ENCODE measurements around the gene CABLES1.
"Not testable (repeated sequence)": the region's sequence is repeated elsewhere in the genome, so short reads cannot be mapped to it uniquely, and the experiment has no call there.

Gene CABLES1

DNA sequence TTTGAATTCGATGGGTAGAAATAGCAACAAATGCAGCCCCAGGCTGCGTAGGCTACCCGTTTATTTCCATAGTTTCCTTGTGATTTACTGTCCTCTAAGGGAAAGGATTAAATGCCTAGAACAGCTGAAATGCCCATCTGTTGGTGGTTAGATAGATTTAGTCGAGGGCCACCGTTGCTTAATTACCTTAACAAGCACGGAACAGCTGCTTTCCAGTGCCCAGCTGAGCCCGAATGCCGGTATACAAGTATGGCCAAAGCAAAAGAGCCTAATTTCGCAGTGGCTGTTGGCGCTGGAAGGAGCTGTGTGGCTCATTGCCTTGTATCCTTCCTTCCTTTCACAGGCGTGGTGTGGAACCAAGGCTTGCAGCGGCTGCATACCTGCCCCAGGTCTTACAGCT is 109.1 kb downstream of the CABLES1 start:
- DNase-seq = no peak

DNA sequence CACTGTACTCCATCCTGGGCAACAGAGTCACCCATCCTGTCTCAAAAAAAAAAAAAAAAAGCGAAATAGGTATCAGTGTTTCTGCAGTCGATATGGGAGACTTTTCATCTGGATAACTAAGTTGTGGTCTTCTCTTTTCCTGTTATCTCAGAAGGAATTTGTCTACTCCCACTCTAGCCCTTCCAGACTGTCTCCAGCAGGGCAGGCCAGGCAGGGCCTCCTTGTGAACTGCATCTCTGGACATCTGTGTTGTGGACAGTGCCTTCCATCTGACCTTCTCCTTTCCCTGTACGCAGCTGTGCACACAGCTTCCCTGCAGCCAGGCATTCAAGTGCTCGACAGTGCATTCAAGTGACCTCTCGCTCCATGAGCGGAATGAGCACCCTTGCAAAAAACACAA is 110.2 kb downstream of the CABLES1 start:
- DNase-seq = no peak

DNA sequence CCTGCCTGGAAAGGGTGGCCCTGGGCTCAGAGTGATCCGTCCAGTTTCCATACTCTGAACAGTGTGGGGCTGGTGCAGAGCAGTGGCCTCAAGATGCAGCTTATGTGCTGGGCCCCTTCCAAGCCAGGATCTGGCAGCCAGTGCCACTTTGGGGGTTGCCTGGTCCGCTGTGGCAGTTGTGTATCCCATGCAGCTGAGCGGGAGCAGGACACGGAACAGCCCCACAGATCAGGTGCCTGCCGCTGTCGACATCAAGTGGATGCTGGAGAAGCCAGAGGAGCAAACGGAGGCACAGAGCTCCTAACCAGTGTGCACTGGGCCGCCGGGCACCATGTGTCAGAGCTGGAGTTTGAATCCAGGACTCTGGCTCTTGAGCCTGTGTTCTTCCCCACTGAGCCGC is 112.0 kb downstream of the CABLES1 start:
- DNase-seq = no peak

DNA sequence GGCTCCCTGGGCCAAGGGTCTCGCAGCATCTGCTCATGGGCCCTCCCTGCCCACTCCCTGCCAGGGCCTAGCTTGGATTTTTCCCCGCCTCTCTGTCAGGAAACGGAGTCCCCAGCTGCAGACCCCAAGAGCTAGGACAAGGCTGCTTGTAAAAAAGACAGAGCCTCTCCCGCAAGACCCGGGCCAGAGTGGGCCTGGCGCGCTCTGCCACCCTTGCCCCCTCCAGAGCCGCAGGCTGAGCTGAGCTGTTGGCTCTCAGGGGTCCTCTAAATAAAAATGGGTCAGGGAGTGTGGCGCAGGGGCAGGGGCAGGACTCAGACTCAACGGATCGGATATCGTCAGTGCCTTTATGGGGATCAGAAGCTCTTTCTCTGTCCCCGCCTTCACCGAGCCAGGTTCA is 112.6 kb downstream of the CABLES1 start:
- DNase-seq = no peak

DNA sequence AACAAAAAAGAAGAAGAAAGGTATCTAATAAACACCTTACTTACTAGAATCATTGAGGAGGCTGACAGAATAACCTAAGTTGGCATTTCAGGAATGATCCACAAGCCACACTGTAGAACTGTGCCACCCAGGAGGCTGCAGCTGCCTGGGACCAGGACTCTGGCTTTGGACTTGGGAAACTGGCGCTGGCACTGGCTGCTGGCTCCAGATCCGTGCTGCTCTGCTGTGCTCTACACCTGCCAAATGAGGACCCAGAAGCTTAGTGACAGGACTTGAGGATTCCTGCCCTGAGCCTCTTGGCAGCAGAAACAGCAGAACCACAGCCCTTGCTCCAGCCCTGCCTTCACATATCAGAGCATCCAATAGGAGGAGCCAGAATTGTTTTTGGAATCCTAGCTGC is 113.5 kb downstream of the CABLES1 start:
- DNase-seq = no peak

DNA sequence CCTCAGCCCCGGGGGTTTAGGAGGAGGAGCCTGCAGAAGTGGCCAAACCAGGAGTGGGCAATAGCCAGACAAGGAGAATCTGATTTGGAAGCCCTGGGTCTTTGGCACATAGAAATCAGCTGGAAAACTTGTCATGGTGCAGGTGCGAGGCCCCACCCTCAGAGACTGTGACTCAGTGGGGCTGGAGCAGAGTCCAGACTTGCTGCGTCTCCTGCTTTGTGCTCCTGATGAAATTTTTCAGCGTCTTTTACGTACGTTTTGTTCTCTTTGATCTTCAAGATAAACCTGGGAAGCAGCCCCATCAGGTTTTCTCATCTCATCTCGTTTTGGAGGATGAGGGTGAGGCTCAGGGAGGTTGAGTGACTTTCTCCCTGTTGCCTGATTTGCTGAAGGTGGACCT is 114.1 kb downstream of the CABLES1 start:
- no peak for DNase-seq

DNA sequence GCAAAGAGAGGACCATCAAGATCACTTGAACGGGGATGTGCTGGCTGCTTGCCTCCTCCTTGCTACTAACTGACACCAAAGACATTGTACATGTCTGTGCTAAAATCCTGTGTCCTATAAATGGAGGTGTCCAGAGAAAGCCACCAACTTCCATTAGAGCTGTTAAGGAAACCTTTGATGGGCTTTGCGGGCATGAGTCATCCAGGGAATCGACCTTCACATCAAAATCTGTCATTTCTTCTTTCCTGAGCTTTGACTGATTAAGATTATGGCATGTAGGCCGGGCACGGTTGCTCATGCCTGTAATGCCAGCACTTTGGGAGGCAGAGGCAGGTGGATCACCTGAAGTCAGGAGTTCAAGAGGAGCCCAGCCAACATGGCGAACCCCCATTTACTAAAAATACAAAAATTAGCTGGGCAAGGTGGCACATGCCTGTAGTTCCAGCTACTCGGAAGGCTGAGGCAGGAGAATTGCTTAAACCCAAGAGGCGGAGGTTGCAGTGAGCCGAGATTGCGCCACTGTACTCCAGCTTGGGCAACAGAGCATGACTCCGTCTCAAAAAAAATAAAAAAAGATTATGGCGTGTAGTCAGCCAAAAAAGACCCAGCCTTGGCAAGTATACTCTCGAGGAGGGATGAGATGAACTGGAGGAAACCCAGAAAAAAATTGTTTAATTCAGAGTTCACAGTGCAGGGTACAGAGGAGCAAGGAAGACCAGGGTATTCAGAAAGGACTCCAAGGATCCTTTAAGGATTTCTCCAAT is 115.8 kb downstream of the CABLES1 start:
- DNase-seq = peak; percentile 69 to 82

DNA sequence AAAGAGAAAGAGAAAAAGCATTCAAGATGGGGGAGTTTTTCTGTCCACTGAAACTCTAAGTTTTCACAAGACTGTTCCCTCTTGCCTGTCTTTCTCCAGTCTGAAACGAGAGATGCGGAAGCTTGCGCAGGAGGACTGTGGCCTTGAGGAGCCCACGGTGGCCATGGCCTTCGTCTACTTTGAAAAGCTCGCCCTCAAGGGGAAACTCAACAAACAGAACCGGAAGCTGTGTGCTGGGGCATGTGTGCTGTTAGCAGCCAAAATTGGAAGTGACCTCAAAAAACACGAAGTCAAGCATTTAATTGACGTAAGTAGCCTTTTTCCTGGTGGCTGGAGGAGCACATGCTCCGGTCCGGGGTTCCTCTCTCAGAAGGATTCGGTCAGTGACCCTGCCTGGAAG is 118.3 kb downstream of the CABLES1 start:
- DNase-seq = no peak

DNA sequence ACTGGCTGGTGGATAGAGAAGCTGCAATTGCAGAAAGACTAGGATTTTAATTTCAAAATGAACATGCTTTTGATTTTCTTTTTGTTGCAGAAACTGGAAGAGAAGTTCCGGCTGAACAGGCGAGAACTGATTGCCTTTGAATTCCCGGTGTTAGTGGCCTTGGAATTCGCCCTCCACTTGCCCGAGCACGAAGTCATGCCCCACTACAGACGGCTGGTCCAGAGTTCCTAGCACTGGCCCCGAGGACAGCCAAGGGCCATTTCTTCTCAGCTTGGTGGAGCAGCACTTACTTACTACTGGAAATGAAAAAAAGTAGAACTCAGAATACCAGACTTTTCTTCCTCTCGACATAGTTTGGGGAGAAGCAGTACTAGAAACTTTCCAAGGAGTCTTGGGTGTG is 121.9 kb downstream of the CABLES1 start:
- DNase-seq = no peak

DNA sequence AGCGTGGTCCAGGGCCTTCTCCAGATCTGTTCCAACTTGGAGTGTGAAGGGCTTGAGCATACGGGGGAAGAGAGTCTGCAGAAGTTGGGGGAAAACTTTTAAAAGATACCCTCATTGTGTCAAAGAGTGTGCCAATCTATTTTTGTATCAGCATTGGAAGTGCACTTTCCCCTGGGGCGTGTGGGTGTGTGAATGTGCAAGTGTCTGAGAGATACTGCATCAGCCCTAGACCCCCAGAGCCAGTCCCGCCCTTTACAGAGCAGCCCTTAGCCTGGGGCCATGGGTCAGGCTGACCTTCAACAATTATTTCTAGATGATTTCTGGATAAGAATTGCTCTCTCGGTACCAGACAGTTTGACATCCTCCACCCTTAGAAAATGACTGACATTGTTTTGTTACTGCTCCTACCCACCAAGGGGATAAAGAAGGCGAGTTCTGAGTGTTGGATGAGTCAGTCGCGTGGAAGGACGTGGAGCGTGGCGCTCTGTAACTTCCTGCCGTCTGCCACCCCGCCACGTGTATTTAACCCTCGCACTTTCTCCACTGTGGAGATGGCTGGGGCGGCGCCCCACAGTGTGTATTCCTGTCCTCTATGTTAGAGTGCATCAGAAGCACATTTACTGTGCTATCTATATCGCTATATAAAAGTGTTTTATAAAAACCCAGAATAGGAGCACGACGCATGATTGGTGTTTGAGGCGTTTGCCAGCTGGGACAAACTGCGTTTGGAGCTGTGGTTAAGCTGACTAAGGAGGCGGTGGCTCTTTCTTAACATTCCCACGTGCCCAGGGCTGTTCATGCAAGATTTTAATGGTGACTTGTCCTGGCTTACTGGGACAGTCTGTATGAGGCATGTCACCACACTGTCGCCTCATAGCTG is 122.6 kb downstream of the CABLES1 start:
- DNase-seq = peak; percentile 90 to 92

DNA sequence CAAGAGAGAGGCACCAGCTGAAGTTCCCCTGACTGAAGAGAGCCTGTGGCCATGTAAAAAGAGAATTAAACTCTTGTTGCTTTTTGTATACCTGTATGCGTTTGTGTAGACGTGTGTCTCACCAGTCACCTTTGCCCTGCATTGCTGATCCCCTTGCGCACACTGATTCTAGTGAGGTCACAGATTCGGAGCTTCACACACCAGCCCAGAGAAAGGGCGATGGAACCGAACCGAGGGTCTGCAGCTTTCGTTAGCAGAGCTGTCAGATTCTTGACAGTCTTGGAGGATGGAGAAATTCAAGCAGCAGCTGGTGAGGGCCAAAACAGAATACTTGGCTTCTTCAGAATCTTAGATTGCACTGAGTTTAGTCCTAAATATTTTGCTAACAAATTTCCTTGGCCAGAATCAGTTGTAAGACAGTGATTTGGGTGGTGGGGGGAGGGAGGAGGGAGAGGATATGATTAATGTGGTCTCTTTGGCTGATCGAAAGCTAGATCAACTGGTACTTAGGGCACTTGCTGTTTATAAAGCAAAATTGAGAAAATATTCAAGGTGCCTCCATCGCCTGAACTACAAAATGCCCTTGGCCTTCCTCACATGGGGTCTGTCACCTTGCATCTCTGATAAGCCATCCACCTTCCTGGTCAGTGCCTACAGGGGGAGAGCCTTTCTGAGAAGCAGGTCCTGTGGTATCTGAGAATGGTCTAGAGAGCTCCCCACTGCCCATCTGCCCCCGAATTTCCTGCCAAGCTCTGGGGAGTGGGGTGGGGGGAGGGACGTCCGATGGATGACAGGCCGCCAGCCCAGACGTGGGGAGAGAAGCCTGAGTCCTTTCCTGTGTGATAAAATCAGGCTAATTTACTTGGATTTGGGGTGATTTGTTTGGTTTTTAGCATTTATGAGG is 123.5 kb downstream of the CABLES1 start:
- DNase-seq = no peak

DNA sequence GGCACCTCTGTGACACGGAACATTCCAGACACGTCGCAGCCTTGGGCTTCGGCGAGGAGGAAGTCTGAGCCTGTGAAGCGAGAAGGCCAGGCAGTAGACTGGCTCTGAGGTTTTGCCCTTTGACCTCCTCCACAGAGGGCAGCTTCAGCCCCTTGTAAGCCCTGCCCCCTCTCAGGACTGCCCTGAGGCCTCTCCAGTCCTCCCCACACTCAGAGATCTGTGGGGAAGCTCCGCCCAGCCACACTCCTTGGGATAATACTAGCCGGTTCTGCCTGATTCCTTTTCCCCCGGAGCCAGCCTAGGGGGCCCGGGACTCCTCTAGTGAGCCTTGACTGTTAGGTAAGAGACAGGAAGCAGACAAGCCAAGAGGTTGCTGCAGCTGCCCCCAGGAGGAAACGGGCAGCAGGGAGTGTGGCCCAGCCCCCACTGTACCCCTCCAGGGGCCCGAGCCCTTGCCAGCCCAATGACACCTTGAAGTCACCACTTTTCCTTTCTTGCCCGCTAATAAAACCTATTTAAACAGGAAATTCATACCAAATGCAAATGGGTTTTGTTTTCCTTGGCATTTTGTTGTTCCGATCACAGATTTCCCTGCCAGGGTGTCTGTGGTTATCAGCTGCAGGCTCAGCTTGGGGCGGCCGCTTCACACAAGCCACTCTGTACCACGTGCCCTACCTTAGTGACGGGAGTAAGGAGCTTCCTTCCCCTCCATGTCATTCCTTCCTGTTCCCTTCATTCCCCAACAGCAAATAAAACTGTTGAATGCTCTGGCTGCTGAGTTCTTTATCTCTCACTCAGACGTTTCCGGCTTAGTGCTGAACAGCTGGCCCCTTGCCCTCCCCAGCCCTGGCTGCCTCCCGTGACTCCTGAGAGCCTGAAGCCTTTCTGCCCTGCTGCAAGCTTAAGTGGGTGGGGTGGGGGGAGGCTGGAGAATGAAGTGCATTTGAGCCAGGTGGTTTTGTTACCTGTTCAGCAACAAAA is 124.7 kb downstream of the CABLES1 start:
- DNase-seq = peak; percentile 32 to 52

DNA sequence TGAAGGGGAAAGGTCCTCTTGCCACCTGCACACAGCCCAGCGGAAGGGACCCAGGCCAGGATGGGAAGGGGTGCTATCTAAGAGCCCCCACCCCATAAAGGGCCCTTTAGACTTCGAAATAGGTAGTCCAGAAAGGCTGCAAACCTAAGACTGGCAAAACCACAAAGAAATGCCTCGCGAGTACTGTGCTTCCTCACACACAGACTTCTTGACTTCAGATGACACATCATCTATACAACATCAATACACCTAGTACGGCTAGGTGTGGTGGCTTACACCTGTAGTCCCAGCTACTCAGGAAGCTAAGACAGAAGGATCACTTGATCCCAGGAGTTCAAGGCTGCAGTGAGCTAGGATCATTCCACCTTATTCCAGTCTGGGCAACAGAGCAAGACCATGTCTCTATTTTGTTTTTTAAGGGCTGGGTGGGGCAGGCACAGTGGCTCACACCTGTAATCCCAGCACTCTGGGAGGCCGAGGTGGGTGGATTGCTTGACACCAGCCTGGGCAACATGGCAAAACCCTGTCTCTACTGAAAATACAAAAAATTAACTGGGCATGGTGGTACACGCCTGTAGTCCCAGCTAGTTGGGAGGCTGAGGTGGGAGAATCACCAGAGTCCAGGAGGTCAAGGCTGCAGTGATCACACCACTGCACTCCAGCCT is 125.8 kb downstream of the CABLES1 start:
- no peak for DNase-seq

DNA sequence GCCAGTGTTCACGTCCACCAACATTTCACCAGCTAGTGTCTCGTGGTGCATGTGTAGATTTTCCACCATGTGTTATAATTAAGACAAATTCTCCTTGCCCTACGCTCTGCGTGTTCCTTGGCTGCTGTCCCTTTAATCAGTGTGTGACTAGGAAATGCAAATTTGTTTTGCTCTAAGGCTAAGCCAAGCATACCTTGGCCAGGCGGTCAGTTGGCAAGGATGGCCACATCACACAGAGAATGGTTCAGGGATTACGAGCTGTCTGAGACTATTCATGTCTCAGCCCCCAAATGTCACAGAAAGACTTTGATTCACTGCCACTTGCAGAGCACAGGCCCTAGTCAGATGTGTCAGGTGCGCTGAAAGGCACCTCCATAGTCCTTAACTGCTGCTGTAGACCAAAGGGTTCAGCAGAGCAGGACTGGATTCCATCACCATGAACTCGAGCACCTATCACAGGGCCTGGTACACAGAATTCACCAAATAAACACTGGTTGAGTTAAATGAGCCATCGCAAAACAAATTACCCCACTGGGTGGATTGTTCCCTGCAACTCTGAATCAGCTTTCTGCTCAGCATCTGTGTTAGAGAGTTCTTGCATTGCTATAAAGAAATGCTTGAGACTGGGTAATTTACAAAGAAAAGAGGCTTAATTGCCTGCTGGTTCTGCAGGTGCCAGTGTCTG is 128.4 kb downstream of the CABLES1 start:
- no peak for DNase-seq

DNA sequence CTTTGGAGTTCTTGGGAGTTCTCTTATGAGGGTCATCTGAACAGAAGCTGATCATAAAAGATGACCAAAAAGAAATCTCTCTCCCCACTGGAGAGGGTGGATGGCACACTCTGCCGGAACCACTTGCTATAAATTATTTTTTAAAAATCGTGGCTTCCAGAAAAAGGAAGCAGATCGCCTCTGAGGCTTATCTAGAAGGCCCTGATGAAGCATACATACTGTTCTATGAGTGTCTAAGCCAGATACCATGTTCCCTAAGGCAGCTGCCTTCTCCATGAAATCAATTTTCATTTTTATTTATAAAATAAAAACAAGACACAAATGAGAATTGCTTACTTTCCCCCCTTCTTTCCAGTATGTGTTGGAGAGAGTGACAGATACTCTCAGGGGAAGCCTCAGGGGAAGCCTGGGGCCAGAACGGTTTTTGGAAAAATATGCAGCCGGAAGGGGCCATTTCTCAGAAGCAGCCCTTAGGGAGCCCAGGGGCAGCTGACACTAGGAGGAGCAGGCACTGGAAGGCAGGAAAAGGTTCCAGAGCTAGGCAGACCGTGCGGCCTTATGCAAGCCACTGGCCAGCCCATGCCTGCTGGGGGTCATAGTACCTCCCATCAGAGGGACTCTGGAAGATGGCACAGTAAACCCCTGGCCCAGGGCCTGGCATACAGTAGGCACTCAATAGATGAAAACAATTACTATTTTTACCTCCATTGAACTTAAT is 130.6 kb downstream of the CABLES1 start:
- no peak for DNase-seq

DNA sequence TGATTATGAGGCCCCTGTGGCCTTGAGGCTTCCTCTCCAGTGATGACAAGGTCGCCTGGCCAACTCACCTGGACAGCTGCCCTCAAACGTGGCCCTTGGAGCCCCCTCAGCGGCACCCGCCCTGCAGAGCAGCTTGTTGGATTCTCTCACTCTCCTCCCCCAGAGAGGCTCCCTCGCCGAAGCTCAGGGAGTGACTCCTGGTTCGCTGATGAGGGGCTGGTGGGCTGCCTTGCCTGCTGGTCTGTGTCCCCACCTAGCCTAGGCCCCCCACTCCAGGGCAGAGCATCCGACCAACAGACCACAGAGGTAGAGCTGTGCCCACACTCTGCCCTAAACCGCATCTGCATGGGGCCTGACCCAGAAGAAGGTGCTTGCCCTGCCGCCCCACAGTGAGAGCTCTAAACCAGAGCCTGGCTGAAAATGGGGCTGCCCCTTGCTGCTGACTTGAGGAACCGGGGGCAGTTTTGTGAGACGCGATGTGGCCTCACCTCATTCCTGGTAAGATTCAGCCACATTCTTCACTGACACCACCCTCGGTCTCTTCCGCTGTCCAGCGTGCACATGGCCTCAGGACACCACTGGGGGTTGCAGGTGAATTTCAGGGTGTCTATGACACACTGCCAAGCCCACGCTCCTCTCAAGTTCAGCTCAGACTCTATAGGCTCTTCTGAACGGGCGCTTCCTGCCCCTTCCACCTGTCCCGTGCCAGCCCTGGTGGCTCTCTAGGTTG is 131.6 kb downstream of the CABLES1 start:
- no peak for DNase-seq

DNA sequence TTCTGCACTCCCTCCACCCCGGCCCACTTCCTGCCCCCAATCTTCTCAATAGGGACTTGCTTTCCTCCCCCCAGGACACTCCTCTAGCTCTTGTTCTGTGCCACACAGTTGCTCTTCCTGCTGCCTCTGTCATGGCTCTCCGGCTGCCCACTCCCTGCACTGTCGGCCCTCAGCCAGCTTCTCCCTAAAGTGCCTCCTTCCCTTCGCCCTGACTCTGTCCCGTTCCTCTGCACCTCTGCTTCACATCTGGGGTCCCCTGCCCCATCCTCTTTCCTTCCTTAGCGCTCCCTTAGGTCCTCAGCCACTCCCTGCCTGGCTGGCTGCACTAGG is 132.1 kb downstream of the CABLES1 start:
- DNase-seq = no peak

DNA sequence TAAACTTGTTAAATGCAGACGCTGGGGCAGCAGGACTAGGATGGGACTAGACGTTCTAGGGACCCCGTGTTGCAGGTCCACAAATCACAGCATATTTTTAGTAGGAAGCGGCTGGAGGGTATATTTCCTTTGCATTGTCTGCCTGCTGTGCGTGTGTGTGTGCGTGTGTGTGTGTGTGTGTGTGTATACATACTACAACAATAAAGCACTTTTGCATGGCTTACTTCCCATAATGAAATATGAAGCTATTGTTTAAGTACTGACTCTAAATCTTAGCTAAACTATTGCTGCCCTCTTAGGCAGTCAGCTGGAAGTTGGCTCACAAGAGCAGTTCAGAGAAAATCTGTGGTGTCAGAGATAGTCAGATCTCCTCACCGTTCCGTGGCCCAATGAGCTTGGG is 133.4 kb downstream of the CABLES1 start:
- DNase-seq = no peak

DNA sequence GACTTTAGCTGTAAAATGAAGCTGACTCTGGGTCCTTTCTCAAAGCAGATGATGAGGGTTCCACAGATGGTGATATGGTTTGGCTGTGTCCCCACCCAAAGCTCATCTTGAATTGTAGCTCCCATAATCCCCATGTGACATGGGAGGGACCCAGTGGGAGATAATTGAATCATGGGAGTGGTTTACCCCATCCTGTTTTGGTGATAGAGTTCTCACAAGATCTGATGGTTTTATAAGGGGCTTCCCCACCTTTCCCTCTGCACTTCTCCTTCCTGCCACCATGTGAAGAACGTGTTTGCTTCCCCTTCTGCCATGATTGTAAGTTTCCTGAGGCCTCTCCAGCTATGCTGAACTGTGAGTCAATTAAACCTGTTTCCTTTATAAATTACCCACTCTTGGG is 133.8 kb downstream of the CABLES1 start:
- not testable (repeated sequence) for DNase-seq

Data from inflammatory macrophage (primary cell).